NCI-H2227 treated with DMSO at 0.1 percent for 48 hours (cell line): Measurements from ENCODE around the gene ZNF609.

Experiments
- DNase-seq: peaks from one replicate; lab custom pipeline; 2025; lab: John Stamatoyannopoulos, UW

ZNF609 gene

GRCh38 chr15:64651601-64652191, 191.3 kb downstream of the ZNF609 start:
- no peak for DNase-seq

- DNase-seq: no peak
These were observed 193.4 kb downstream of the ZNF609 start for GRCh38 chr15:64653757-64654156.

GRCh38 chr15:64656508-64656907, 196.1 kb downstream of the ZNF609 start:
- no peak for DNase-seq

DNA sequence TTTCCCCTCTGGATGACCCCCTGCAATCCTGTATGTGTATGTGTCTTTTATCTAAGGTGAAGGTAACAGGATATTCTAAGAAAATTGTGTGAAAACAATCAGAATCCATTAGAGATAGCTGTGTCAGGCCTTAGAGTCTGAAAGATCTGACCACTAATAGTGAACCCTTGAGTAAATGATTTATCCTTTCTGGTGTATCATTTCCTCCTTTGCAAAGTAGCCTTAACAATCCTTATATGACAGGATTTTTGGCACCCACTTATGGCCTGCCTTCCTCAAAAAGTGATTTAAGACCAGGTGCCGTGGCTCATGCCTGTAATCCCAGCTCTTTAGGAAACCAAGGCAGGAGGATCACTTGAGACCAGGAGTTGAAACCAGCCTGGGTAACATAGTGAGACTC, 204.8 kb downstream of the ZNF609 start:
- no peak for DNase-seq

DNA sequence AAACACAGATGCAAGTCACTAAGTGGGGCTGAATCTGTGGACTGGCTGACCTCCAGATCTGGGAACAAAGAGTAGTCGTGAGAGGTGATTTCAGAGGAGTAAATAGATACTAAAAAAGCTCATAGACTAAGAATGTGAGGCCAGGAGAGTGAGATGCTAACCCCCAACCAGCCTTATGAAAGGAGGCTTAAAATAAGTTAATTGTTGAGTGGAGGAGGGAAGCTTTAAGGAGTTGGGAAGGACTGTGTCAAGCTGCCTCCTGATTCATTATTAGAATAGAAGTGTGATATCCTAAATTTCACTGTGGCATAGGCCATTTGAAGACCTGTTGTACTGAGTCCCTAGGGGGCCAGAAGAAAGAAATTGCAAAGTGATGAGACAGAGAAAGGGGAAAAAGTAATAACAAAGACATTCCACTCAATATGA, 207.4 kb downstream of the ZNF609 start:
- DNase-seq: no peak

- no peak for DNase-seq
These were observed 213.5 kb downstream of the ZNF609 start for GRCh38 chr15:64673866-64674265.

DNA sequence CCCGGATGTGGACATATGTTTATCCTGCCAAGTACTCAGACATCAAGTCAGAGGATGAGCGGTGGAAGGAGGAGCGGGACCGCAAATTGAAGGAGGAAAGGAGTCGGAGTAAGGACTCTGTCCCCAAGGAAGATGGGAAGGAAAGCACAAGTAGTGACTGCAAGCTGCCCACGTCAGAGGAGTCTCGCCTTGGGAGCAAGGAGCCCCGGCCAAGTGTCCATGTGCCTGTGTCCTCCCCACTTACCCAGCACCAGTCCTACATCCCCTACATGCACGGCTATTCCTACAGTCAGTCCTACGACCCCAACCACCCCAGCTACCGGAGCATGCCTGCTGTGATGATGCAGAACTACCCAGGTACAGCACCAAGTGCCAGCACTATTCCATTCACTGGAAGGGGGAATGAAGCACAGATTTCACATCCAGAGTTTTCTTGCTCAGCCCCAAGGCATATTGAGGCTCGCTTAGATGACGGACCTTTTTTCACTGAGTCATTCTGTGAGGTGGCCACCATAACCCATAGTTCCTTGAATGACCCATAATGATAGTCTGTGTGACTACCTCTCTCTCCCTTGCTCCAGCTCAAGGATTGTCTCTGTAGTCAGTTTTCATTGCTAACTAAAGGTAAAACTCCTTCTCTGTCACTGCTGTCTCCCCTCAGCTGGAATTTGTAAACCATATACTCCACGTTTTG, 217.9 kb downstream of the ZNF609 start:
- DNase-seq: no peak

- DNase-seq: no peak
These were observed 219.7 kb downstream of the ZNF609 start for GRCh38 chr15:64680097-64680496.

- DNase-seq: peak; percentile 35
These were observed 221.1 kb downstream of the ZNF609 start for GRCh38 chr15:64681424-64682024.

DNA sequence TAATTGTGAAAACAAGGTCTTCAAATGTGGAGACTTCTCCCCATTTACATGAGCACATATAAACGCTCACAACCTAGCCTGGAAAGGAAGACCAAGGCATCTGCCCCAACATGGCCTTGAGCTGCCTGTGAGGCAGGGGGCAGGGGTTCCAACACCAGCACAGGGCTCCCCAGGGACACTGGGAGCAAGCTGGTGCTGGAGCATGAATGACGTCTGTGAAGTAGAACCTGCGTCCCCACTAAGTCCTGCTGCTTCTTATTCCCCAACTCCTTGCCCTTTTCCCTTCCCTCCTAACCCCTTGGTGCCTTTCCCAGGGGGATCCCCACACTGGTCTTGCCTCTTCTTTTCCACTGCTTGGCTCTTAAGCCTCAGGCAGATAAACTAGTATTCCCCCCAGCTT, 221.9 kb downstream of the ZNF609 start:
- no peak for DNase-seq

DNA sequence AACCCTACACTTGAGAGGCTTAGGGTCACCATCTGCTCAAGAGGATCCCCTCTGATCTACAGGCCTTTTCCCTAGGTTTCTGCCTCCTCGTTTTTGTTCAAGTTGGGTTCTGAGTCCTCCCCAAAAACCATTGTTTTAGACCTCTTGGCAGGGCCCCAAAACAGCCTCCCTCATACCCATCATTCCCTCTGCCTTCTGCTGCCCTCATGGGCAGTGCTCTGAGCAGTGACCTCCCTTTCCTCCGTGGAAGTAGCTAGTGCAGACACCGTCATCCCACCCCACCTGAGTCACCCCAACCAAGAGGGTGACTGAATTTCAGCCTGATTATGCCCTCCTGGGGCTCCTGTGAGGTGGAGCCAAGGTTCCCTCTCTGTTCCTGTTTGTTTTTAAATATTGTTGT, 223.0 kb downstream of the ZNF609 start:
- DNase-seq: no peak

DNA sequence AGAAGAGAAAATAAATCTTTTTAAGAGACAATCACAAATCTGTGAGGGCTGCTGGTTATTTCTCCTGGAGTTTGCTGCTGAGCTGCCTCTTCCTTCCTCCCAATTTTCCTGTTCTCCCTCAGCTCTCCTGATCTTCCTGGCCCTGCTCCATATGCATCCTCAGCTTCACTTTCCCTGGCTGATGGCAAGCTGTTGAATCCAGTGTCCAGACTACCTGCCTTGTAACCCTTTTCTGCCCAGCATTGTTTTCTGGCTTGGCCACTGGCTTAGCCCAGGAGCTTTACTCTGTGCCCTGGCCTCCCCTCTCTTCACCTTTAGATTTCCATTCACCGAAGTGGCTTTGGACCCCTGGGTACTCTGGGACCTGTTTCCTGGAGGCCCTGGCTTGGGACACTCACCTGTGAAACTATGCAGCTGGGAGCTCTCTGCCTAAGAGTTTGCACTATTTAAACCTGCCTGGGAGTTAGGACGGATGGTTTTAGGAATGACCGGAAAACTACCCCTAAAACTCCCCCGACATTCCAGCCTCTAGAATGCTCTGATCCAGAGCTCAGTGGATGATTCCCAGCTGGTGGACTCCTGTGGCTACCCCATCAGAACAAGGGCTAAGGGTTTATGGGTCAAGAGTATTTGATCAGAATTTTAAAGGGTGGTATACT, 225.0 kb downstream of the ZNF609 start:
- DNase-seq: no peak

GRCh38 chr15:64686130-64686735, 225.9 kb downstream of the ZNF609 start:
- peak; percentile 70 for DNase-seq

DNA sequence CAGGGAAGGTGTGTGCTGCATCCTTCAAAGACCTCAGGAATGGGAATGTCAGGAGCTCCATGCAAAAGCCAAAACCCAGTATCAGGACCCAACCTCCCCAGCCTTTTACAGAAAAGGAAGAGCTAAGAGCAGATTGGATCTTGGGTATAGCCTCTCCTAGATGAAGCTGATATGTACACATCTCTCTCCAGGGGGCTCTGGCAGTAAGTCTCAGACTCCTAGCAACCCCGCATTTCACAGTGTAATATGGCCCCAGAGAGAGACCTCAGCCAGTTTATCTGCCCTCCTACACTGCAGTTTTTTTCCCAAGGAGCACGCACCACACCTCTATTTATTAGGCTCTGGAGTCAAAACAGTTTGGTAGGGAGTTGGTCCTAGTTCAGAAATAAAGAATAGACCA, 226.8 kb downstream of the ZNF609 start:
- no peak for DNase-seq

DNA sequence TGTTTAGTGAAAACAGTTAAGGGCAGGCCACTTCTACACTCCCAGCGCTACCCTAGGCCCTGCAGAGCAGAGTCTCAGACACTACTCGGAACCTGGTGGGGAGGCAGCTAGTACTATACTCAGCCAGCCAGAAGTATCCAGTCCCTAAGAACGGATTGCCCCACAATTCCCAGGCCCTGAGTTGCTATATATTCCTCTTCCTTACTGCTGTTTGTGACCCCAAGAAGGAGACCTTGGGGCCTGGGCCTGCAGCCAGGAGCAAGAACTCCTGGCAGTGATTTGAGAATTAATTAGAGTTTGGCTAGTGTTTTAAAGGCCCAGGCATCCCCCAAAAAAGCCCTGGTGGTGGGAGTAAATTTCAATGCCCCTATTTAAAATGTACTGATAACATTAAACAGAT, 227.3 kb downstream of the ZNF609 start:
- DNase-seq: no peak

- DNase-seq: no peak
These were observed 228.4 kb downstream of the ZNF609 start for GRCh38 chr15:64688770-64689169.

GRCh38 chr15:64690008-64690407, 229.6 kb downstream of the ZNF609 start:
- peak; percentile 22 for DNase-seq

DNA sequence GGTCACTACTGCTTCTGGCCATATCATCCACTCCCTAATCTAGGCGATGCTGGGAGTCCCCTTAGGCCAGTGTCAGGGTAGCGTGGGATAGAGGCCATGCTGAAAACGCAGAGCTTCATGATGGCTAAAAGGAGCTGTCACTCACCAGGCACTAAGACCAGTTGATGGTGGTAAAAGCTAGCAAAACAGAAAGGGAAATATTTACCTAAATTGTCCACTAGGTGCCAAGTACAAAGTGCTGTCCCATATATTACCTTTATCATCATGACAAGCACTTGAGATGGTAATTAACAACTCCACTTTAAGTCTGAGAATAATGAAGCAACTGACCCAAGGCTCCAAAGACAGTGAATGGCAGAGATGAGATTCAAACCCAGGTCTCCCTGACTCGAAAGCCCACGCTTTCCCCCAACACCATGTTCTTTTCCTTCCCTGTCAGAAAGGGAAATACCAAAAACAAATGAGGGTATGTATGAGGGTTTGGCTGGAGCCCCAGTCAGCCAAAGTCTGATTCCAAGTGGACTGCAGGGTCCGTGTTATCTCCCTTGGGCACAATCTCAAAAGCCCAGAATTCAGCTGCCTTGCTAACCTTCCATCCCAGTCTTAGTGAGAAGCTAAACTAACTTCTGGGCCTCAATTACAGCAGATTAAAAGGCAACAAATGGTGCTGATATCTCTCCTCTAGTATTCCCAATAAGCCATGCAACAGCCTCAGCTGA, 230.4 kb downstream of the ZNF609 start:
- no peak for DNase-seq

DNA sequence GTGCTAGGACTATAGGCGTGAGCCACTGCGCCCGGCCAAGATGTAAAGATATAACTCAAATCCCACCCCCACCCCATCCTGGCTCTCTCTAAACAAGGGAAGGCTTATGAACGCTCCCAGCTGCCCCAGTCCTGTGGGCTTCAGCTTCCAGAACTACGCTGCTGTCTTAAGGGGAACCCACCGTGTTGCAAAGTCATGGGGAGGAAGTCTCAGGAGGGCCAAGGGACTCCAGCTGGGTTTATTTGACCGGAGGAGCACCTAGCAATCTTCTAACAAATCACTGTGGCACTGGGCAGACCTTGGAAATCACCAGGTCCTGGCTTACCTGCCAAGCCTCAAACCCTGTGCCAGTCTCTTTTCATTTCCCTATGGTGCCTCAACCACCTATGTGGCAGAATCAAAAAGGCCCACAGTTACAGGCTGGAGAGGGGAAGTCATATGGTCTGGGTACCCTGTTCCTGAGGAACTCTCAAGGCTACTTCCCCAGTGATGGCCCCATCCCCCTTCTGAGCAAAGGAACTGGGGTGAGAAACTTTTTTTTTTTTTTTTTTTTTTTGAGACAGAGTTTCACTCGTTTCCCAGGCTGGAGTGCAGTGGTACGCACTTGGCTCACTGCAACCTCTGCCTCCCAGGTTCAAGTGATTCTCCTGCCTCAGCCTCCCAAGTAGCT, 231.7 kb downstream of the ZNF609 start:
- no peak for DNase-seq

DNA sequence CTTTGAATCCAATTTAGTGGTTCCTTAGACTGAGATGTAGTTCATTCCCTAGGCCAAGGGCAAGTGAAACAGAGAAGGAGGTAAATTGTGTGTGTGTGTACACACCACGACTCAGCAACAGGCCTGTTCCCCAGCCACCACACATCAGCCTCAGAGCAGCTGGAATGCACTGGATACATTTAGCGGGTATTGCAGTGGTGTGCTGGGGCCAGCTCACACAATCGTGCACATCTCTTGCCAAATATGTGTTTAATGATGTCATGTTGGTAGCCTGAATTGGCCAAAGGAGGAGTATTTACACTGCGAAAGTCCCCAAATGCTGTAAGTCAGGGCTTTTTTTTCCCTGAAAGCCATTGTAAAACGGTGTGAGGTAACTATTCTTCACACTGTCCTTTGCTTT, 232.8 kb downstream of the ZNF609 start:
- DNase-seq: no peak

- DNase-seq: no peak
These were observed 234.4 kb downstream of the ZNF609 start for GRCh38 chr15:64694816-64695215.
